Astrocyte of the cerebellum (primary cell): ENCODE data around the gene RBMS1.

Experiments
- DNase-seq: peaks from one replicate; pipeline ENCODE4 v3.0.0-alpha.2; 2011; ENCODE audit warnings: low read depth
- H3K4me3 ChIP-seq: 2 replicates; pipeline ENCODE4 v1.5.1; 2011; ENCODE audit warnings: mild to moderate bottlenecking, low read depth, low read length, moderate library complexity
- in situ Hi-C: cut with HindIII; loops from 2 replicates; pipeline ENCODE4 v1.10.0; 2017; ENCODE audit warnings: low sequenced_read_pairs
- TF ChIP-seq, protein P1 (sequence below): IDR thresholded peaks from 2 replicates; pipeline ENCODE4 v1.5.1; 2012; ENCODE audit warnings: low read length, low read depth, moderate library complexity, mild to moderate bottlenecking; ENCODE audit errors: missing control alignments

The RBMS1 gene

GRCh38 chr2:160375037-160375436 is 118.6 kb downstream of the RBMS1 start:
- in situ Hi-C loops: no loop called here
- TF ChIP-seq, protein P1, sequence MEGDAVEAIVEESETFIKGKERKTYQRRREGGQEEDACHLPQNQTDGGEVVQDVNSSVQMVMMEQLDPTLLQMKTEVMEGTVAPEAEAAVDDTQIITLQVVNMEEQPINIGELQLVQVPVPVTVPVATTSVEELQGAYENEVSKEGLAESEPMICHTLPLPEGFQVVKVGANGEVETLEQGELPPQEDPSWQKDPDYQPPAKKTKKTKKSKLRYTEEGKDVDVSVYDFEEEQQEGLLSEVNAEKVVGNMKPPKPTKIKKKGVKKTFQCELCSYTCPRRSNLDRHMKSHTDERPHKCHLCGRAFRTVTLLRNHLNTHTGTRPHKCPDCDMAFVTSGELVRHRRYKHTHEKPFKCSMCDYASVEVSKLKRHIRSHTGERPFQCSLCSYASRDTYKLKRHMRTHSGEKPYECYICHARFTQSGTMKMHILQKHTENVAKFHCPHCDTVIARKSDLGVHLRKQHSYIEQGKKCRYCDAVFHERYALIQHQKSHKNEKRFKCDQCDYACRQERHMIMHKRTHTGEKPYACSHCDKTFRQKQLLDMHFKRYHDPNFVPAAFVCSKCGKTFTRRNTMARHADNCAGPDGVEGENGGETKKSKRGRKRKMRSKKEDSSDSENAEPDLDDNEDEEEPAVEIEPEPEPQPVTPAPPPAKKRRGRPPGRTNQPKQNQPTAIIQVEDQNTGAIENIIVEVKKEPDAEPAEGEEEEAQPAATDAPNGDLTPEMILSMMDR: no peak
- H3K4me3 ChIP-seq: no peak overlapping the region
- no peak for DNase-seq

DNA sequence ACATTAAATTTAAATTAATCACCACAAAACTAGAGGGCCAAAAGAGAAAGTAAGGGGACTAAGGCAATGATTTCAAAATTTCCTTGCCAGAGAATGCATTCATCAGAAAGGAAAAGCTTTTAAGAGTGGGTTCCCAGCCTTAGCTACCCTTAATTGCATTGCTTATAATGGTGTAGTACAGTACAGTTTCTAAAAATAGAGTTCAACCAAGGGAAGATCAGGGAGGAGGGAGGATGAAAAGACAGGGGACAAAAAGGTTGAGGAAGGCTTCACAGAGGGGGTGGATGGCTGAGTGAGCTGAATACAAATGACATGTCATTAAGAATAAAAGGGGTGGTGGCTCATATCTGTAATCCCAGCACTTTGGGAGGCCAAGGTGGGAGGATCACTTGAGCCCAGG is 119.9 kb downstream of the RBMS1 start:
- TF ChIP-seq, protein P1: no peak
- H3K4me3 ChIP-seq: no peak overlapping the region
- in situ Hi-C loops: no loop called here
- no peak for DNase-seq

- H3K4me3 ChIP-seq: no peak overlapping the region
- TF ChIP-seq, protein P1: no peak
- in situ Hi-C loops: no loop called here
- no peak for DNase-seq
Measured at GRCh38 chr2:160373263-160373662, 120.3 kb downstream of the RBMS1 start.

DNA sequence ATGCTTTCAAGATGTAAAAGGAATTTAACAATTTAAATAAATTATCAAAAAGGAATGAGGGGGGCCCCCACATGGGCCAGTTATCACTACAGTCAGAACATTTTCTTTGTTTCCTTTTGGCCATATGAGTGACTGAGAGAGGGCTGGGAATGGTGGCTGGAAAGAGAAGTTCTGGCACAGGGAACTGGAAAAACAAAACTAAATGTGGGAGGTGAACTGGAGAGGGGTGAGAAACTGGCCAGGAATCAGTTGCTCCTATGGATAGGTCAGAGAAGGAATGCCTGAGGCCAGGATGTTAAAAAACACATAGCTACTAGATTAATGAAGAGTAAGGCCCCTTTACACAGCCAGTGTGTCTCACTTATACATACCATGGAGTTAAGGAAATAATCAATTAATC is 121.0 kb downstream of the RBMS1 start:
- in situ Hi-C loops: no loop called here
- peak; percentile 76 for DNase-seq
- H3K4me3 ChIP-seq: no peak overlapping the region
- TF ChIP-seq, protein P1: no peak

DNA sequence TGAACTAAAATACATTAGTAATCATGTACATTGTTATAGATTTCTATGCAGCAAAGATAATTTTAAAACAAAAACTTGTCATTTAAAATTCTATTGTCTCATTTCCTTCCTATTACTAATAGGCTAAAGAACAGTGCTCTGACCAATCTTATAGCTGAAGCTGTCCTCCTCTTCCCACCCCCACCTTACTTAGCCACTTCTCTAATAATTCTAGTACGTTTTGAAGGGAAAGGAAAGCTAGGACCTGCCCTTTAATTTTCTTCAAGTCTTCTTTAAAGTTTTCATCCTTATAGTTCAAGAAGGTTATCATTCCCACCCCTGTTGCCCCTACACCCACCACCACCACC is 121.6 kb downstream of the RBMS1 start:
- H3K4me3 ChIP-seq: no peak overlapping the region
- TF ChIP-seq, protein P1: no peak
- DNase-seq: no peak
- in situ Hi-C loops: no loop called here

- in situ Hi-C loops: no loop called here
- DNase-seq: no peak
- TF ChIP-seq, protein P1: no peak
- H3K4me3 ChIP-seq: no peak overlapping the region
Measured at GRCh38 chr2:160371251-160372009, 122.2 kb downstream of the RBMS1 start.
